ENCODE measurements around the gene PSORS1C1. TPM values are rescaled to one million over a fixed set of nuclear protein-coding genes. Genes with fewer than 3 reads are reported as not detected.

PSORS1C1 gene
- polyA plus RNA-seq, 6 donors from 2014 or later = not detected

DNA sequence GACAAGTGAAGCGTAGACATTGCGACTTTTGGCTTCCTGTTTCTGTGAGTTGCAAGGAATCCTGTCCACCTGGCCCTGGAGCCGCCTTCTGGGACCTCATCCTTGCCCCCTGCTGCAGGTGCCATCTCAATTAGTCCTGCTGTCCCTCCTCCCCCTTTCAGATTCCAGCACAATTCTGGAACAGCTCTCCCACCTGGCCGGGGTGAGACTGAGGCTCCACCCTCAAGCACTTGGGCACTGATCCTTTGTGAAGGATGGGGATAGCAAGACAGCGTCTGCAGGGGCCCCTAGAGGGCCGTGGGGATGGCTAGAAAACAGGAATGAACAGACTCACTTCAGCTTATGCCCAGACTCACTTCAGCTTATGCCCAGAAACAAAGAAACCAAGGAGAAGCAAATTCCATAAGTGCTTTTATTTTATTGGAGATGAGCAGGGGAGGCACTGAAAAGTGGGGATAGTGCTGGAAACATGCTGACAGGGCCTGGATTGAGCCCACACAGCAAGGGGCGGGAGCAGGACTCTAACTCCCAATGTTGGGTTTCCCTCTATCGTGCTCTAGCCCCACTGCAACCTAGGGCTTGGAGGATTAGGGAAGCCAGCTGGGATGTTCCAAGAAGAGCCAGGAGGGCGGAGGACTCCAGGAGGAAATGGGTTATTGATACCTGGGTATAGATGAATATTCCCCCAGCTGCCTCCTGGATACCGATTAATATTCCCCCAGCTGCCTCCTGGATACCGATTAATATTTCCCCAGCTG lies 3.6 kb upstream of the PSORS1C1 start:
- Mint-ChIP-seq H3K36me3 (no peaks in the 10 kb centered on the region), H3K4me1 (peaks cover 10 to 19% (median 12%) of the 10 kb centered on the region in 3 donors), H3K27ac (no peak overlapping the region), H3K4me3 (no peak overlapping the region), H3K9me3 (peaks cover 0 to 2% (median 0%) of the 10 kb centered on the region in 7 donors), H3K27me3 (peaks cover 21 to 48% (median 45%) of the 10 kb centered on the region in 3 donors)
- no peak for DNase-seq
- no peak for ATAC-seq (ENCODE audit: low read depth in 2 of 2)

GRCh38 chr6:31111712-31112111 lies 2.9 kb upstream of the PSORS1C1 start:
- Mint-ChIP-seq H3K4me3 (no peak overlapping the region), H3K4me1 (peaks cover 10 to 19% (median 12%) of the 10 kb centered on the region in 3 donors), H3K9me3 (peaks cover 0 to 2% (median 0%) of the 10 kb centered on the region in 7 donors), H3K27ac (peak overlapping the region in 1 of 6 donors; percentile 66), H3K27me3 (peaks cover 21 to 53% (median 52%) of the 10 kb centered on the region in 3 donors), H3K36me3 (no peaks in the 10 kb centered on the region)
- ATAC-seq (ENCODE audit: low read depth in 2 of 2) = no peak
- no peak for DNase-seq

GRCh38 chr6:31112478-31112877 lies 2.1 kb upstream of the PSORS1C1 start, which contains the start of gene C6orf15:
Gene C6orf15, minus strand, starts transcription at chr6:31112575. Its CDS starts 20 bp downstream, at chr6:31112555.
- ATAC-seq (ENCODE audit: low read depth in 2 of 2) = no peak

DNA sequence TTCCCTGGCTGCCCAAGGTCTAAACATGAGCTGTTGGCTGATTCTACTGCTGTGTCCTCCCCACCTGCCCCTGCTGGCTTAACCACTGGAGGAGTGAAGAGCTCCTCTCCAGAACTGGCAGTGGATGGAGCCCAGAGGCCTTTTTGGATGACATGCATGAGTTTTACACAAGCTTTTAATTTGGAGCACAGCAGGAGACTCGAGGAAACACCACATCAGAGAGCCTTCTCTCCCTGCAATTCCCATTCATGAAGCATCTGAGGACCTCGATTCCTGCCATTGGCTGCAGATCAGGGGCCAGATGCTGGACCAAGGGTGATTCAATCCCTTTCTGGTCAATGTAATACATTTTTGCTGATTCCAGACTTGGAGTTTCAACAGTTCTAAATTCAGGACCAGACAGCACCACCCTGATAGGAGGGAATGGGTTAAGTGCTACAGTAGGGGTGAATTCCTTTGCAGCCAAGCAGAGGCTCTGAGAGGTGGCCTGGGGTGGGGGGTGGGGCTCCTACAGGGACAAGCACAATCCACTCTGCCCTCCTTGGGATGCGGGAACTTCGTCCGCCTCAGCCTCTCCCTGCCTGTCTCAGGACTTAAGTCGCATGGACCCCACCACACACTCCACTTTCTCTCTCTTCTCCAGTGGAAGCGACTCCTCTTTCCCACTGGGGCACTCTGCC lies 599 bp upstream of the PSORS1C1 start:
- DNase-seq = no peak
- peaks cover 21 to 75% (median 65%) of the 10 kb centered on the region in 3 donors for H3K27me3 Mint-ChIP-seq
- H3K27ac Mint-ChIP-seq = no peak overlapping the region
- ATAC-seq (ENCODE audit: low read depth in 2 of 2) = no peak
- no peak overlapping the region for H3K4me3 Mint-ChIP-seq
- peaks cover 10 to 22% (median 12%) of the 10 kb centered on the region in 3 donors for H3K4me1 Mint-ChIP-seq
- H3K9me3 Mint-ChIP-seq = peaks cover 0 to 2% (median 0%) of the 10 kb centered on the region in 7 donors
- H3K36me3 Mint-ChIP-seq = no peaks in the 10 kb centered on the region

More at GRCh38 chr6:31112478-31112877, 2.1 kb upstream of the PSORS1C1 start, which contains the start of gene C6orf15:
- no peak for DNase-seq
- H3K4me1 Mint-ChIP-seq = peaks cover 10 to 19% (median 12%) of the 10 kb centered on the region in 3 donors
- no peaks in the 10 kb centered on the region for H3K36me3 Mint-ChIP-seq
- H3K27me3 Mint-ChIP-seq = peaks cover 21 to 60% (median 52%) of the 10 kb centered on the region in 3 donors
- H3K9me3 Mint-ChIP-seq = peaks cover 0 to 2% (median 0%) of the 10 kb centered on the region in 7 donors
- H3K27ac Mint-ChIP-seq = peak within 1 kb of the TSS in 1 of 6 donors; percentile 66
- peak within 1 kb of the TSS in 1 of 8 donors; percentile 78 for H3K4me3 Mint-ChIP-seq

GRCh38 chr6:31114970-31115849 lies 610 bp downstream of the PSORS1C1 start:
- peak overlapping the region in 4 of 6 donors; percentile 6 to 78 (median 20) for H3K27ac Mint-ChIP-seq
- H3K27me3 Mint-ChIP-seq = peaks cover 17 to 69% (median 59%) of the 10 kb centered on the region in 3 donors
- DNase-seq (no peak), ATAC-seq (ENCODE audit: low read depth in 2 of 2) (peak; percentile 54 to 86)
- no peaks in the 10 kb centered on the region for H3K36me3 Mint-ChIP-seq
- no peaks in the 10 kb centered on the region for H3K9me3 Mint-ChIP-seq
- H3K4me1 Mint-ChIP-seq = peaks cover 10 to 16% (median 12%) of the 10 kb centered on the region in 3 donors
- peak overlapping the region in 2 of 8 donors; percentile 3 to 7 for H3K4me3 Mint-ChIP-seq

DNA sequence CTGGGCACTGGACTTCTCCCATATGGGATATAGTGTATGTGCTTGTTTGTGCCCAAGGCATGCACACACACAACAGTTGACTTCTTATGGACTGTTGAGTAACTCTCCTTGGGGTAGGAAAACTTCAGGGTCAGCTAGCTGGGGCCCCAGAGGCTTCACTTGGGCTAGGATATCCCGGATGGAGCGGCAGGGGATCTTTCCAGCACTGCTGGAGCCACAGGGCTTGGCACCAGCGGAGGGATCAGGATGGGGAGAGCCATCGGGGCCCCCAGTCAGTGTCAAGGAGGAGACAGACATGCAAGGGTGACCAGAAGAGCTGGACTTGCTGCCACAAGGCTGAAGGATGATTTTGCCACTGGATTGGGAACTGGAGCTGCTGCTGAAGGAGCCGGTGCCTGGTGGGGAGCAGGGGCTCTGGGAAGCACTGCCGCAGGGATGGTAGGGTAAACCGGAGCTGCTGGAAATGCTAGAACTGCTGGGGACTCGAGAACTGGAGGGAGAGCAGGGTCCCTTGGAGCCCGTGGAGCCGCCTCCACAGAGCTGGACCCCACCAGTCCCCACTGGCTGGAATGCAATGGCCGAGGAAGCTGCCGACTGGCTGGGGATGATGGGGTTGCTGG lies 1.5 kb downstream of the PSORS1C1 start:
- Mint-ChIP-seq H3K27ac (peak overlapping the region in 1 of 6 donors; percentile 6), H3K4me1 (peaks cover 10 to 16% (median 12%) of the 10 kb centered on the region in 3 donors), H3K27me3 (peaks cover 9 to 60% (median 53%) of the 10 kb centered on the region in 3 donors), H3K4me3 (no peak overlapping the region), H3K9me3 (no peaks in the 10 kb centered on the region), H3K36me3 (no peaks in the 10 kb centered on the region)
- DNase-seq (no peak), ATAC-seq (ENCODE audit: low read depth in 2 of 2) (no peak)

DNA sequence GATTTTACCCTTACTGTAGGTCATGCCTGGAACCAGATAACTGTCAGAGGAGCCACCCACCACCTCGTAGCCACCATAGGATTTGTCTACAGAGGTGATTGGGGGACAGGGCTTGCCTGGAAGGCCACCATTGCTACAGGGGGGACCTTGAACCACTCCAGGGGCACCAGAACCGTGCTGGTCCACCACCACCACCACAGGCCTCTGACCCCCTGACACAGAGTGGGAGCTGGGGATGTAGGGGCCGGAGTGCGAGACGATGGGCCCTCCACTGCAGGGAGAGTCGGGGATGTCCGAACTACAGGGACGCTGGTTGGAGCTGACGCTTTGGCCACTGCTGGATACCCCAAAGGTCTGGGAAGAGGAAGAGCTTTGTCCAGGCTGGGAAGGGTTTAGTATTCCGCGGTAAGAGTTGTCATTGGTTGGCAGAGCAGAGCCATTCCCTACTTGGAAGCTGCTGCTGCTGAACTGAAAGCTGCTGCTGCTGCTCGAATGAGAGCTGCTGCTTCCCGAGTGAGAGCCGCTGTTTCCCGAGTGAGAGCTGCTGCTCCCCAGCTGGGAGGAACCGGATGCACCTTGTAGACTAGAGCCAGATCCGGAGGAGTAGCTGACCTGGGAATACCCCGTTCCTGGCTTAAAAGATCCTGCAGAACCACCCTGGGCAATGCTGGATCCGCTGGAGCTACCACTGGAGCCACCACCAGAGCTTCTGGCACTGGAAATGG lies 2.2 kb downstream of the PSORS1C1 start:
- Mint-ChIP-seq H3K27ac (peak overlapping the region in 1 of 6 donors; percentile 82), H3K4me1 (peaks cover 10 to 16% (median 12%) of the 10 kb centered on the region in 3 donors), H3K27me3 (peaks cover 8 to 58% (median 51%) of the 10 kb centered on the region in 3 donors), H3K9me3 (no peaks in the 10 kb centered on the region), H3K36me3 (no peaks in the 10 kb centered on the region), H3K4me3 (no peak overlapping the region)
- ATAC-seq (ENCODE audit: low read depth in 2 of 2) (no peak), DNase-seq (no peak)

GRCh38 chr6:31118178-31118577 lies 3.6 kb downstream of the PSORS1C1 start:
- DNase-seq (no peak), ATAC-seq (ENCODE audit: low read depth in 2 of 2) (no peak)
- no peak overlapping the region for H3K4me3 Mint-ChIP-seq
- peak overlapping the region in 1 of 6 donors; percentile 77 for H3K27ac Mint-ChIP-seq
- H3K27me3 Mint-ChIP-seq = peaks cover 4 to 55% (median 47%) of the 10 kb centered on the region in 3 donors
- no peaks in the 10 kb centered on the region for H3K36me3 Mint-ChIP-seq
- H3K9me3 Mint-ChIP-seq = no peaks in the 10 kb centered on the region
- peaks cover 10 to 16% (median 12%) of the 10 kb centered on the region in 3 donors for H3K4me1 Mint-ChIP-seq

DNA sequence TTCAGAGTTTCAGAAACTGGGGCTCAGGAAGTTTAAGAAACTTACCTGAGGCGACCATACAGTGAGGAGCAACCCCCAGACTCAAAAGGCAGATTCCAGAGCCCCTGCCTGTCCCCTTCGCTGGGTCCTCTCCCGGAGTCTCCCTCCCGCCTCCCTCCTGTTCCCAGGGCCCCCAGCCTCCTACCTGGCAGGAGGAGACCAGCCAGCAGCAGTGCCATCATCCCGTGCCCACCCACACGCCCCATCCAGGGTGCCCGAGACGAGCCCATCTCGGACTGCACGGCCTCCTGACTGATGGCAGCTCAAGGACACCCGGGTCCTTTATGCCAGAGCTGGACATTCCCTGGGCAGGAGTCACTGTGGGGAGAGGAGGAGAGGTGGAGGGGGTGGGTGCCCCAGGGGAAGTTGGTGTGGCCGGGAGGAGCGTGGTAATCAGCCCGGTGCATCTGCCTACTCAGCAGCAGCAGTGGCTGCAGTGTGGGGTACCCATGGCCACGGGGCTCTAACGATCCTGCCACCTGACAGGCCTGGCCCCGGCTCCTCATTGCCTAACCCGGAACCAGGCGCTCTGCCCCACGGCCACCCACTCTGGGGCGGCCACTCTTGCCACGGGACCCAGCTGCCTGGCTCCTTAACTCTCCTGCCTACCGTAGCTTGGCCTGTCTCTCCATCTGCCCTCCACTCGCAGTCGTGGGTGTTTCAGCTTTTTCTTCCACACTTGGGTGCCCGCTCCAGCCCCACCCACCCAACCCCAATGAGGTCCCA lies 5.7 kb downstream of the PSORS1C1 start, which contains the start of gene CDSN:
Gene CDSN (minus strand): TSS at position 296 of the 765 bp plus-strand sequence. CDS start 27 bp downstream, at position 269.
- no peak for ATAC-seq (ENCODE audit: low read depth in 2 of 2)
- no peak for DNase-seq
- no peak within 1 kb of the TSS for H3K4me3 Mint-ChIP-seq
- H3K4me1 Mint-ChIP-seq = peaks cover 5 to 8% (median 6%) of the 10 kb centered on the region in 3 donors
- H3K27me3 Mint-ChIP-seq = peaks cover 0 to 48% (median 46%) of the 10 kb centered on the region in 3 donors
- H3K36me3 Mint-ChIP-seq = no peaks in the 10 kb centered on the region
- H3K27ac Mint-ChIP-seq = no peak within 1 kb of the TSS
- H3K9me3 Mint-ChIP-seq = no peaks in the 10 kb centered on the region

DNA sequence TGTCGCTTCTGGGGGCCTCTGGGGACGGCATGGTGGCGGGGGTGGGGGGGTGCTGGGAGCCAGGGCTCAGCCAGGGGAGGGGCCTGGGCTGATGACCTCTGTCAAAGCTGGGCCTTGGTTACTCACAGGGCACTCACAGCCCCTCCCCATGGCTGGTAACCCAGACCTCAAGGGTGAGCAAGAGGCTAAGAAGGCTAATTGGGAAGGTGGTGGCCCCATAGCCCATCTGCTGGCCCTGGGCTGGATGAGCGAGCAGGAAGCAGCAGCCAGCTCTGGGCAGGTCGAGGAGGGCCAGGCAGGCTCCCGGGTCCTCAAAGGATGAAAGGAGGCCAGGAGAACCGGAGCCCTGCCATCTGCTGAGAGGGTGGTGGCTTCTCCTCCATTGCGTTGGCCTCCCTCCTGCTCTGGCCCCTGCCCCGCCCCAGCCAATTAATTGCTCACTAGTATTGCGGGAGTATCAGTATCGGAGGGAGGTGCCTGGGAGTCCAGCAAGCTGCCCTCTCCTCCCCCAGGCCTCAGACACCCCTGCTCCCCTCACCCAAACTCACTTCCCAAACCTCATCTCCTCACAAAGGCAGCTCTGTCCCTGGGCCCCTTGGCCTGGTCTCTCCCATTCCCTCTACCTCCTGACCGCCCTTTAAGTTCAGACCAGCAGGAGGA lies 6.7 kb downstream of the PSORS1C1 start:
- Mint-ChIP-seq H3K9me3 (no peaks in the 10 kb centered on the region), H3K27ac (peak overlapping the region in 1 of 6 donors; percentile 43)

More for the DNA sequence above, 6.7 kb downstream of the PSORS1C1 start:
- no peak for ATAC-seq (ENCODE audit: low read depth in 2 of 2)
- Mint-ChIP-seq H3K36me3 (no peaks in the 10 kb centered on the region), H3K4me1 (peaks cover 0 to 4% (median 0%) of the 10 kb centered on the region in 3 donors), H3K4me3 (no peak overlapping the region), H3K27me3 (peaks cover 0 to 41% (median 38%) of the 10 kb centered on the region in 3 donors)
- DNase-seq = no peak
